Ascending aorta (tissue), 2 donors: ENCODE data around the gene MEA1. TPM values are rescaled to one million over a fixed set of nuclear protein-coding genes. Genes with fewer than 3 reads are reported as not detected.

Experiments
- DNase-seq, 2 donors: peaks; one replicate each; pipeline ENCODE4 v3.0.0-alpha.2; 2019; ENCODE audit warnings: low spot score in 2 of 2
- H3K27ac ChIP-seq, 2 donors: fragments of 200-600 bp; sonication (generic); one replicate each; pipeline ENCODE4 v1.5.1; 2016 to 2017; ENCODE audit warnings: mild to moderate bottlenecking in 1 of 2
- H3K27me3 ChIP-seq: fragments of 200-600 bp; sonication (generic); one replicate; pipeline ENCODE4 v1.5.1; 2017
- H3K36me3 ChIP-seq, 2 donors: fragments of 200-600 bp; sonication (generic); one replicate each; pipeline ENCODE4 v1.5.1; 2016
- H3K4me1 ChIP-seq, 2 donors: fragments of 200-600 bp; sonication (generic); one replicate each; pipeline ENCODE4 v1.5.1; 2016 to 2017; ENCODE audit warnings: mild to moderate bottlenecking in 1 of 2
- H3K4me3 ChIP-seq, 2 donors: fragments of 200-600 bp; sonication (generic); one replicate each; pipeline ENCODE4 v1.5.1; 2016 to 2017; ENCODE audit warnings: mild to moderate bottlenecking in 1 of 2
- H3K9me3 ChIP-seq, 2 donors: fragments of 200-600 bp; sonication (generic); one replicate each; pipeline ENCODE4 v1.5.1; 2016
- CTCF ChIP-seq, 3 experiments: fragments of 200-600 bp in 2 of 3; fragments of 450-650 bp in 1 of 3; sonication (generic) in 2 of 3; IDR thresholded peaks; one replicate each; pipeline ENCODE4 v1.5.1; 2016 to 2019; ENCODE audit warnings: antibody characterized with exemption in 3 of 3, mild to moderate bottlenecking in 1 of 3, moderate library complexity in 1 of 3
- intact Hi-C: fragments of 100-400 bp; cut with DNase I; formaldehyde crosslinking; loops from one replicate; pipeline ENCODE4 v1.15.1; 2023
- total RNA-seq: library from RNA; depleted of rRNA; stranded (reverse); fragments of >200 nt; gene quantifications from one replicate; pipeline ENCODE4 v1.1.0, GENCODE V29; 2016

Gene MEA1
- total RNA-seq, 1 donor from 2014 or later = 61.1 TPM

GRCh38 chr6:42974919-42975505, 38.7 kb downstream of the MEA1 start:
- Histone ChIP-seq H3K4me1 (peaks cover 0 to 18% of the 10 kb centered on the region in 2 donors), H3K36me3 (peaks cover 0 to 6% of the 10 kb centered on the region in 2 donors), H3K9me3 (no peaks in the 10 kb centered on the region), H3K27ac (no peak overlapping the region), H3K27me3 (no peaks in the 10 kb centered on the region), H3K4me3 (no peak overlapping the region)
- no peak for DNase-seq
- intact Hi-C loops = no loop called here
- TF ChIP-seq CTCF (IDR thresholded peaks at IDR 0.05) = no peak

- TF ChIP-seq CTCF (IDR thresholded peaks at IDR 0.05) = no peak
- H3K27me3 ChIP-seq = no peaks in the 10 kb centered on the region
- H3K36me3 ChIP-seq = peaks cover 6 to 17% of the 10 kb centered on the region in 2 donors
- no peak overlapping the region for H3K27ac ChIP-seq
- H3K4me1 ChIP-seq = peaks cover 0 to 13% of the 10 kb centered on the region in 2 donors
- H3K9me3 ChIP-seq = no peaks in the 10 kb centered on the region
- intact Hi-C loops = no loop called here
- DNase-seq = no peak
- H3K4me3 ChIP-seq = no peak overlapping the region
Measured at GRCh38 chr6:42973926-42974325, 39.8 kb downstream of the MEA1 start.

GRCh38 chr6:42971746-42972327, 41.9 kb downstream of the MEA1 start:
- H3K27ac ChIP-seq = no peak overlapping the region
- no peak for TF ChIP-seq CTCF (IDR thresholded peaks at IDR 0.05)
- no peaks in the 10 kb centered on the region for H3K4me1 ChIP-seq
- H3K27me3 ChIP-seq = no peaks in the 10 kb centered on the region
- intact Hi-C loops = no loop called here
- H3K36me3 ChIP-seq = peaks cover 18 to 30% of the 10 kb centered on the region in 2 donors
- H3K9me3 ChIP-seq = no peaks in the 10 kb centered on the region
- DNase-seq = no peak
- no peak overlapping the region for H3K4me3 ChIP-seq

GRCh38 chr6:42970871-42971612, 42.7 kb downstream of the MEA1 start:
- DNase-seq = no peak
- Histone ChIP-seq H3K4me1 (no peaks in the 10 kb centered on the region), H3K27ac (no peak overlapping the region), H3K27me3 (no peaks in the 10 kb centered on the region), H3K36me3 (peaks cover 18 to 37% of the 10 kb centered on the region in 2 donors), H3K9me3 (no peaks in the 10 kb centered on the region), H3K4me3 (no peak overlapping the region)
- TF ChIP-seq CTCF (IDR thresholded peaks at IDR 0.05) = no peak
- intact Hi-C loops = no loop called here

GRCh38 chr6:42969934-42970333, 43.8 kb downstream of the MEA1 start:
- TF ChIP-seq CTCF (IDR thresholded peaks at IDR 0.05) = no peak
- H3K36me3 ChIP-seq = peaks cover 25 to 48% of the 10 kb centered on the region in 2 donors
- H3K9me3 ChIP-seq = no peaks in the 10 kb centered on the region

More at GRCh38 chr6:42969934-42970333, 43.8 kb downstream of the MEA1 start:
- Histone ChIP-seq H3K27ac (no peak overlapping the region), H3K4me1 (no peaks in the 10 kb centered on the region), H3K4me3 (no peak overlapping the region), H3K27me3 (no peaks in the 10 kb centered on the region)
- intact Hi-C loops = no loop called here
- no peak for DNase-seq
